Fibroblast of villous mesenchyme (primary cell): ENCODE results near the gene STPG2. TPM values are rescaled to one million over a fixed set of nuclear protein-coding genes. Genes with fewer than 3 reads are reported as not detected.
A peak's percentile ranks its signal among the peaks of the same experiment; 100 is the strongest.

Experiments used
- DNase-seq: peaks from one replicate; pipeline ENCODE4 v3.0.0-alpha.2; 2010; ENCODE audit warnings: low read depth
- H3K4me3 ChIP-seq: 2 replicates; pipeline ENCODE4 v1.5.1; 2011; ENCODE audit warnings: low read depth, mild to moderate bottlenecking, low read length
- total RNA-seq: library from RNA; depleted of rRNA; stranded (reverse); fragments of >200 nt; gene quantifications from 2 replicates; pipeline ENCODE4 v1.2.3, GENCODE V29; 2012
- TF ChIP-seq, protein P1 (sequence below): IDR thresholded peaks from 2 replicates; pipeline ENCODE4 v1.5.1; 2012; ENCODE audit warnings: low read depth, mild to moderate bottlenecking, low read length; ENCODE audit not compliant: insufficient read depth

The STPG2 gene
- total RNA-seq, 1 donor, result under 0.01 TPM

DNA sequence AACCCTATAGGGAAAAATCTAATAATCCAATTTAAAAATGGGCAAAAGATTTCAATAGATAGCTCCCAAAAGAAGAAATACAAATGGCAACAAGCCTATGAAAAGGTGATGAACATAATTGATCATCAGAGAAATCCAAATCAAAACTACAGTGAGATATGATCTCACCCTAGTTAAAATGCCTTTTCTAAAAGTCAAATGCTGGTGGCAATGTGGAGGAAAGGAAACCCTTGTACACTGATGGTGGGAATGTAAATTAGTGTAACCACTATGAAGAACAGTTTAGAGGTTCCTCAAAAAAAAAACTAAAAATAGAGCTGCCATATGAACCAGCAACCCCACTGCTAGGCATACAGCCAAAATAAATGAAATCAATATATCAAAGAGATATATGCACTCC, 44.5 kb downstream of the STPG2 start:
- TF ChIP-seq, protein P1, sequence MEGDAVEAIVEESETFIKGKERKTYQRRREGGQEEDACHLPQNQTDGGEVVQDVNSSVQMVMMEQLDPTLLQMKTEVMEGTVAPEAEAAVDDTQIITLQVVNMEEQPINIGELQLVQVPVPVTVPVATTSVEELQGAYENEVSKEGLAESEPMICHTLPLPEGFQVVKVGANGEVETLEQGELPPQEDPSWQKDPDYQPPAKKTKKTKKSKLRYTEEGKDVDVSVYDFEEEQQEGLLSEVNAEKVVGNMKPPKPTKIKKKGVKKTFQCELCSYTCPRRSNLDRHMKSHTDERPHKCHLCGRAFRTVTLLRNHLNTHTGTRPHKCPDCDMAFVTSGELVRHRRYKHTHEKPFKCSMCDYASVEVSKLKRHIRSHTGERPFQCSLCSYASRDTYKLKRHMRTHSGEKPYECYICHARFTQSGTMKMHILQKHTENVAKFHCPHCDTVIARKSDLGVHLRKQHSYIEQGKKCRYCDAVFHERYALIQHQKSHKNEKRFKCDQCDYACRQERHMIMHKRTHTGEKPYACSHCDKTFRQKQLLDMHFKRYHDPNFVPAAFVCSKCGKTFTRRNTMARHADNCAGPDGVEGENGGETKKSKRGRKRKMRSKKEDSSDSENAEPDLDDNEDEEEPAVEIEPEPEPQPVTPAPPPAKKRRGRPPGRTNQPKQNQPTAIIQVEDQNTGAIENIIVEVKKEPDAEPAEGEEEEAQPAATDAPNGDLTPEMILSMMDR, result no peak
- H3K4me3 ChIP-seq, result no peak overlapping the region
- DNase-seq, result no peak

DNA sequence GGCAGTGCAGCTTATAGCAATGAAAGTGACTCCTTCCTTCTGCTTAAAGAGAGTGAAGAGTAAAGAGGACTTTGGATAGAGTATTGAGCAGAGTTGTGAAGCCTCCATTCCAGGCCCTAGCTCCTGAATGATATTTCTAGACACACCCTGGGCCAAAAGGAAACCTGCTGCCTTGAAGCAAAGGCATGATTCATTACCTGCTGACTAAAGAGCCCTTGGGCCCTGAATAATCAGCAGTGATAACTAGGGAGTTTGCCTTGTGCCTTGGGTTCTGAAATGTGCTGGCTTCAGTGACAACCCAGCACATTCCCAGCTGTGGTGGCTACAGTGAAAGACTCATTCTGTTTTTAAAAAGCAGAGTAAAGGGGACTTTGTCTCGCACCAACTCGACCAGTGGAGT, 49.2 kb downstream of the STPG2 start:
- TF ChIP-seq, protein P1, result no peak
- no peak for DNase-seq
- no peak overlapping the region for H3K4me3 ChIP-seq

GRCh38 chr4:98093662-98094061, 49.6 kb downstream of the STPG2 start:
- TF ChIP-seq, protein P1, result no peak

DNA sequence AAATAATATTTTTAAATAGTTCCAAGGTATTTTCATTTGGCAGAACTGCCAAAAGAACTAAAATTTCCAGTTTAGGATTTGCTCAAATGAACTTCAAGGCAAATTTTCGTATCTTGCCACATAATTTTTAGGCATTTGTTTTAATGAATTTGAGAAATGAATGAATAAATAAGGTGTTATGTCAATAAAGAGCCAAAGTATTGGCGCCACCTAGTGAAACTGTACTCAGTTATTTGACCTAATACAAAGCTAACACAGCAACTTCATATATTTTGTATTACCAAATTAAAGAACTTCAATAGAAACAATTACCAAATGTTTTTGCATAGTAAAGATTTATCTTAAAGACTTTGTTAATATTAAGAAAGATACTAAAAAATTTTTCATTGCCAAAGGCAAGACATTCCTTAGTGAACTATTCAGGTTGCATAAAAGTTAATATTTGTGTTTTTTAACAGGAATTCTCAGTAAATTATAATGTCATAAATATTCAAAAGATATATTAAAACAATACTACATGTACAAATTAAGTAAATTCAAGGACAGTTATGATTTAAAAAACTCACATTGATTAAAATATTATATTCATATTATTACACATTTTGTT, 50.3 kb downstream of the STPG2 start:
- TF ChIP-seq, protein P1, result peak; percentile 57
- peak; percentile 20 for DNase-seq

More at GRCh38 chr4:98093662-98094061, 49.6 kb downstream of the STPG2 start:
- no peak overlapping the region for H3K4me3 ChIP-seq
- no peak for DNase-seq

GRCh38 chr4:98081936-98082335, 61.3 kb downstream of the STPG2 start:
- DNase-seq, result no peak
- H3K4me3 ChIP-seq, result no peak overlapping the region
- TF ChIP-seq, protein P1, result no peak

More for the DNA sequence above, 50.3 kb downstream of the STPG2 start:
- no peak overlapping the region for H3K4me3 ChIP-seq

- no peak for DNase-seq
- TF ChIP-seq, protein P1, result no peak
- H3K4me3 ChIP-seq, result no peak overlapping the region
Measured at GRCh38 chr4:98068495-98068894, 74.8 kb downstream of the STPG2 start.
